Kidney (tissue), 14 donors: ENCODE data around the gene NOP14. TPM values are rescaled to one million over a fixed set of nuclear protein-coding genes. Genes with fewer than 3 reads are reported as not detected.

Experiments
- DNase-seq, 5 donors: peaks; one replicate each; pipeline ENCODE4 v3.0.0-alpha.2; 2013 to 2020
- FAIRE-seq: peaks from 2 replicates; lab custom pipeline; 2012; peaks lifted over from hg19 to GRCh38; lab: Jason Lieb, UNC
- H3K27ac ChIP-seq, 2 donors: one replicate each; pipeline ENCODE4 v1.7.0; 2013; ENCODE audit warnings: low read depth in 2 of 2, low read length in 2 of 2, inconsistent platforms in 1 of 2
- H3K27me3 ChIP-seq: one replicate; pipeline ENCODE4 v1.7.1; 2013; ENCODE audit warnings: low read length, inconsistent platforms; ENCODE audit not compliant: control insufficient read depth, insufficient read depth
- H3K36me3 ChIP-seq, 3 donors: one replicate each; pipeline versions ENCODE4 v1.7.0 to v1.7.1; 2013; ENCODE audit warnings: low read length in 3 of 3, control low read depth in 1 of 3, inconsistent platforms in 1 of 3; ENCODE audit not compliant: insufficient read depth in 3 of 3, control insufficient read depth in 2 of 3
- H3K4me1 ChIP-seq, 3 donors: one replicate each; pipeline versions ENCODE4 v1.7.0 to v1.7.1; 2013; ENCODE audit warnings: low read length in 3 of 3, inconsistent platforms in 1 of 3, low read depth in 1 of 3; ENCODE audit not compliant: control insufficient read depth in 2 of 3, insufficient read depth in 2 of 3
- H3K4me3 ChIP-seq, 3 donors: one replicate each; pipeline versions ENCODE4 v1.7.0 to v1.8.1; 2013; ENCODE audit warnings: low read length in 3 of 3, control low read depth in 1 of 3, inconsistent platforms in 1 of 3
- H3K9ac ChIP-seq, 3 donors: one replicate each; pipeline versions ENCODE4 v1.7.0 to v1.7.1; 2013; ENCODE audit warnings: low read length in 3 of 3, control low read depth in 1 of 3, inconsistent platforms in 1 of 3
- H3K9me3 ChIP-seq, 3 donors: one replicate each; pipeline versions ENCODE4 v1.7.0 to v1.7.1; 2013; ENCODE audit warnings: low read length in 3 of 3, control low read depth in 1 of 3, inconsistent platforms in 1 of 3; ENCODE audit not compliant: control insufficient read depth in 2 of 3, insufficient read depth in 1 of 3
- CTCF ChIP-seq: IDR thresholded peaks from 3 replicates; pipeline ENCODE4 v1.5.1; 2012; ENCODE audit warnings: mild to moderate bottlenecking, moderate library complexity, borderline replicate concordance; ENCODE audit not compliant: insufficient read depth; ENCODE audit errors: extremely low read depth
- intact Hi-C: fragments of 100-400 bp; cut with DNase I; formaldehyde crosslinking; loops from one replicate; pipeline ENCODE4 v1.11.1; 2022
- polyA plus RNA-seq: library from polyadenylated mRNA; stranded (reverse); fragments of 350-450 nt; fragmentation: Illumina TruSeq; extraction: RNeasy Lipid Tissue Mini Kit (QIAGEN cat#74804); gene quantifications from one replicate; pipeline ENCODE4 v1.2.3, GENCODE V29; 2014; ENCODE audit warnings: low read depth, low replicate concordance; ENCODE audit not compliant: insufficient read depth
- total RNA-seq: library from RNA; stranded (reverse); fragmentation: NEBNext Ultra II Directional; extraction: Animal tissue kit (Norgen Biotek cat#: 25700); gene quantifications from one replicate; pipeline ENCODE4 v1.2.1, GENCODE V29; 2021
- donor health status: control.
- donor health status: control.
- donor health status: control.
- donor health status: control.
- donor health status: control.
- donor health status: DM: yes; HTN: yes; CAD: no.
- donor health status: Normal renal cell carcinoma (clear cell type).

The NOP14 gene
- total and polyA plus RNA-seq, 2 donors from 2014 or later: 15.1 to 22.0 TPM

GRCh38 chr4:2982012-2982411, 18.8 kb upstream of the NOP14 start:
- Histone ChIP-seq H3K4me1 (no peaks in the 10 kb centered on the region), H3K9me3 (no peaks in the 10 kb centered on the region), H3K9ac (no peak overlapping the region), H3K36me3 (no peaks in the 10 kb centered on the region), H3K4me3 (no peak overlapping the region), H3K27me3 (no peaks in the 10 kb centered on the region), H3K27ac (no peak overlapping the region)
- intact Hi-C loops: no loop called here
- TF ChIP-seq CTCF: no peak
- FAIRE-seq (no peak), DNase-seq (no peak)

DNA sequence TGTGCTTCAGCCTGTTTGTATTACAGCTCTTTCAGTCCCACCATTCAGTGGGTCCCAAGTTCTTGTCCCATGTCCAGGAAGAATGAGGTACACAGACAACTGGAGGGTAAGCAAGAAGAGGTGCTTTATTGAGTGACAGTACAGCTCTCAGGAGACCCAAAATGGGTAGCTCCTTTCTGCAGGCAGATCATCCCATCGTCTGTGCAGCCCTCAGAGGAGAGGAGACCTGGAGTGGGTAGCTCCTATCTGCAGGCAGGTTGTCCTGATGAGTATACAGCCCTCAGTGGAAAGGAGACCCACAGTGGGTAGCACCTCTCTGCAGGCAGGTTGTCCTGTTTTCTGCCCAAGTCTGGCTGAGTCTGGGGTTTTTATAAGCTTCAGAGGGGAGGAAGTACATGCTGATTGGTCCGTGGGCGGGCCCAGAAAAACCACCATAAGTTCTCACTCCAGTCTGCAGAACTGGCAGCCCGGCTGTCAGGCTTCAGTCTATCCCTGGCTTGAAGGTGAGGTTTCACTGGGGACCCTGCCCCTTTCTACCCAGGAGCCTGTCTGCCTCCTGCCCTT, 18.1 kb upstream of the NOP14 start:
- intact Hi-C loops: no loop called here
- H3K4me1 ChIP-seq: no peaks in the 10 kb centered on the region
- H3K4me3 ChIP-seq: no peak overlapping the region
- DNase-seq (no peak), FAIRE-seq (no peak)
- TF ChIP-seq CTCF: no peak
- H3K27ac ChIP-seq: no peak overlapping the region
- no peak overlapping the region for H3K9ac ChIP-seq
- no peaks in the 10 kb centered on the region for H3K9me3 ChIP-seq
- no peaks in the 10 kb centered on the region for H3K27me3 ChIP-seq
- no peaks in the 10 kb centered on the region for H3K36me3 ChIP-seq

DNA sequence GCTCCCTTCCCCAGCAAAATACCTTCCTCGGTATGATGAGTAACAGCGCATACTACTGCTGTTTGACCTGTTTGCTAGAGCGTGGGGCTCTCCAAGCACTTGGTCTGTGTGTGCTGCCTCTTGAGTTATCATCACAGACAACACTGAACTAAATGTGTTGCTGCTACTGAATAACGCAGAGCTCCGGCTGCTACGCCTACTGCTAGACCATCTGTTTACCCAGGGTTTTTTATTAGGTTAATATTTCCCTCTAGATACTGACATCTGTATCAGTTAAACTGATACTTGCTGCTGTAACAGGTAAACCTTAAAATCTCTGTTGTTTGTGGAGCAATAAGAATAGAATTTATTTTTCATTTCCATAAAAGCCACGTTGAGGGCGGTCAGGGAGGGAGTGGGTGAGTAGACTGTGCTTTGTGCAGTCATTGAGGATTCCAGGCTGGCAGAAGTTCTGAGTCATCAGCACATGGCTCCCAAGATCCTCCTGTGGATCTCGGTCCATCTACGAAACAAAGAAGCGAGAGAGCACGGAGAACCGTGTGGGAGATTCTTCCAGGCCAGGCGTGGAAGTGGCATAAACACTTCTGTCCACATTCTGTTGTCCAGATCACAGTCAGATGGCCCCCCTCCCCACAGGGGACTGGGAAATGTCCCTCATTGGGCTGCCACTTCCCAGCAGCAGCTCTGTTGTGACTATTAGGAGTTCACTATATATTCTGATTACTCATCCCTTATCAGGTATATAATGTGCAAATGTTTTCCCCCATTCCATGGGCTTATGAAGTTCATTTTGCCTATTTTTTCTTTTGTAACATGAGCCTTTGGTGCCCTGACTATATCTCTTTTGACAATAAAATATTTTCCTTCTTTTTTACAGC, 14.2 kb upstream of the NOP14 start:
- no peak overlapping the region for H3K27ac ChIP-seq
- H3K27me3 ChIP-seq: no peaks in the 10 kb centered on the region
- intact Hi-C loops: no loop called here
- H3K9ac ChIP-seq: no peak overlapping the region
- H3K9me3 ChIP-seq: no peaks in the 10 kb centered on the region
- H3K36me3 ChIP-seq: no peaks in the 10 kb centered on the region
- FAIRE-seq (no peak), DNase-seq (no peak)
- TF ChIP-seq CTCF: no peak
- no peaks in the 10 kb centered on the region for H3K4me1 ChIP-seq
- H3K4me3 ChIP-seq: no peak overlapping the region
